Measurements from ENCODE around the gene GNG11.

The GNG11 gene

GRCh38 chr7:93921607-93922566 lies at the start of gene GNG11:
Gene GNG11, plus strand, starts transcription at chr7:93921735. Its CDS starts 403 bp downstream, at chr7:93922138.
- H3K27me3 ChIP-seq = peaks cover 0 to 10% (median 0%) of the 10 kb centered on the region in 11 experiments; a peak in 4 of 22 replicates
- H3K4me2 ChIP-seq = peak within 1 kb of the TSS; percentile 75 to 96 (median 88)
- H3K36me3 ChIP-seq = peaks cover 0 to 9% (median 0%) of the 10 kb centered on the region in 11 experiments; a peak in 5 of 22 replicates
- H3K9ac ChIP-seq = peak within 1 kb of the TSS; percentile 60 to 81 (median 72)
- no peaks in the 10 kb centered on the region for H4K20me1 ChIP-seq
- H3K9me3 ChIP-seq (replicated peaks in 1 of 11) = no peaks in the 10 kb centered on the region
- H3K4me3 ChIP-seq = peak within 1 kb of the TSS; percentile 55 to 71 (median 60)
- no peak for TF ChIP-seq Cebpa-rat (IDR thresholded peaks at IDR 0.05)
- H3K4me1 ChIP-seq = peaks cover 4 to 18% (median 11%) of the 10 kb centered on the region in 10 experiments; a peak in 17 of 20 replicates
- peak within 1 kb of the TSS; percentile 14 to 81 (median 67); a peak in 19 of 22 replicates for H3K27ac ChIP-seq

GRCh38 chr7:93873998-93874574 lies 47.4 kb upstream of the GNG11 start:
- peaks cover 0 to 9% (median 6%) of the 10 kb centered on the region in 11 experiments; a peak in 8 of 22 replicates for H3K9me3 ChIP-seq (replicated peaks in 1 of 11)
- H3K27ac ChIP-seq = no peak overlapping the region
- H3K9ac ChIP-seq = no peak overlapping the region
- no peaks in the 10 kb centered on the region for H3K27me3 ChIP-seq
- TF ChIP-seq Cebpa-rat (IDR thresholded peaks at IDR 0.05) = 0 out of 22 replicates have a peak, but pooled peaks of 1 of the 11 experiments have one; percentile 36
- H3K4me1 ChIP-seq = no peaks in the 10 kb centered on the region
- H3K36me3 ChIP-seq = no peaks in the 10 kb centered on the region
- H4K20me1 ChIP-seq = no peaks in the 10 kb centered on the region
- no peak overlapping the region for H3K4me2 ChIP-seq
- H3K4me3 ChIP-seq = no peak overlapping the region

- no peak overlapping the region for H3K4me2 ChIP-seq
- H3K4me1 ChIP-seq = no peaks in the 10 kb centered on the region
- no peaks in the 10 kb centered on the region for H3K27me3 ChIP-seq
- H3K9me3 ChIP-seq (replicated peaks in 1 of 11) = peaks cover 0 to 19% (median 9%) of the 10 kb centered on the region in 11 experiments; a peak in 12 of 22 replicates
- H3K4me3 ChIP-seq = no peak overlapping the region
- TF ChIP-seq Cebpa-rat (IDR thresholded peaks at IDR 0.05) = no peak
- H3K9ac ChIP-seq = no peak overlapping the region
- no peaks in the 10 kb centered on the region for H3K36me3 ChIP-seq
- no peak overlapping the region for H3K27ac ChIP-seq
- H4K20me1 ChIP-seq = no peaks in the 10 kb centered on the region
These were observed 43.8 kb upstream of the GNG11 start for GRCh38 chr7:93877742-93878141.

GRCh38 chr7:93879356-93879755 lies 42.2 kb upstream of the GNG11 start:
- Histone ChIP-seq H4K20me1 (no peaks in the 10 kb centered on the region), H3K36me3 (no peaks in the 10 kb centered on the region), H3K9ac (no peak overlapping the region), H3K4me2 (no peak overlapping the region), H3K27me3 (no peaks in the 10 kb centered on the region), H3K9me3 (replicated peaks in 1 of 11) (peaks cover 0 to 12% (median 6%) of the 10 kb centered on the region in 11 experiments; a peak in 12 of 22 replicates), H3K27ac (no peak overlapping the region), H3K4me3 (no peak overlapping the region), H3K4me1 (no peaks in the 10 kb centered on the region)
- no peak for TF ChIP-seq Cebpa-rat (IDR thresholded peaks at IDR 0.05)

GRCh38 chr7:93882468-93882867 lies 39.1 kb upstream of the GNG11 start:
- H3K4me1 ChIP-seq = no peaks in the 10 kb centered on the region
- no peak for TF ChIP-seq Cebpa-rat (IDR thresholded peaks at IDR 0.05)
- H3K9ac ChIP-seq = no peak overlapping the region
- H3K4me2 ChIP-seq = no peak overlapping the region
- H3K27me3 ChIP-seq = no peaks in the 10 kb centered on the region
- H4K20me1 ChIP-seq = no peaks in the 10 kb centered on the region
- H3K36me3 ChIP-seq = no peaks in the 10 kb centered on the region
- H3K9me3 ChIP-seq (replicated peaks in 1 of 11) = peaks cover 0 to 11% (median 5%) of the 10 kb centered on the region in 11 experiments; a peak in 8 of 22 replicates
- no peak overlapping the region for H3K27ac ChIP-seq
- no peak overlapping the region for H3K4me3 ChIP-seq

GRCh38 chr7:93883078-93883916 lies 38.2 kb upstream of the GNG11 start:
- Histone ChIP-seq H3K9ac (no peak overlapping the region), H3K27ac (no peak overlapping the region), H3K27me3 (no peaks in the 10 kb centered on the region), H3K36me3 (no peaks in the 10 kb centered on the region), H3K4me1 (no peaks in the 10 kb centered on the region), H3K4me2 (no peak overlapping the region), H3K4me3 (no peak overlapping the region), H3K9me3 (replicated peaks in 1 of 11) (peaks cover 0 to 11% (median 5%) of the 10 kb centered on the region in 11 experiments; a peak in 8 of 22 replicates), H4K20me1 (no peaks in the 10 kb centered on the region)
- TF ChIP-seq Cebpa-rat (IDR thresholded peaks at IDR 0.05) = no peak

GRCh38 chr7:93883917-93884345 lies 37.6 kb upstream of the GNG11 start:
- TF ChIP-seq Cebpa-rat (IDR thresholded peaks at IDR 0.05) = no peak

GRCh38 chr7:93884541-93884940 lies 37.0 kb upstream of the GNG11 start:
- H3K9me3 ChIP-seq (replicated peaks in 1 of 11) = peaks cover 0 to 6% (median 2%) of the 10 kb centered on the region in 11 experiments; a peak in 8 of 22 replicates
- H3K4me2 ChIP-seq = no peak overlapping the region
- no peak overlapping the region for H3K4me3 ChIP-seq
- TF ChIP-seq Cebpa-rat (IDR thresholded peaks at IDR 0.05) = no peak
- H3K36me3 ChIP-seq = no peaks in the 10 kb centered on the region
- H3K27me3 ChIP-seq = peaks cover 6 to 11% (median 11%) of the 10 kb centered on the region in 11 experiments
- H3K27ac ChIP-seq = no peak overlapping the region
- no peaks in the 10 kb centered on the region for H4K20me1 ChIP-seq
- no peaks in the 10 kb centered on the region for H3K4me1 ChIP-seq
- H3K9ac ChIP-seq = no peak overlapping the region

More at GRCh38 chr7:93883917-93884345, 37.6 kb upstream of the GNG11 start:
- no peak overlapping the region for H3K9ac ChIP-seq
- no peak overlapping the region for H3K4me2 ChIP-seq
- H3K4me1 ChIP-seq = no peaks in the 10 kb centered on the region
- H4K20me1 ChIP-seq = no peaks in the 10 kb centered on the region
- H3K4me3 ChIP-seq = no peak overlapping the region
- H3K27me3 ChIP-seq = peaks cover 0 to 5% (median 5%) of the 10 kb centered on the region in 11 experiments; a peak in 20 of 22 replicates
- no peaks in the 10 kb centered on the region for H3K36me3 ChIP-seq
- peaks cover 0 to 11% (median 5%) of the 10 kb centered on the region in 11 experiments; a peak in 8 of 22 replicates for H3K9me3 ChIP-seq (replicated peaks in 1 of 11)
- no peak overlapping the region for H3K27ac ChIP-seq

Data from BLaER1 treated with 17β-estradiol and CSF1 and Interleukin-3, amounts not matched to agents 10 nM and 100 nM (cell line).